ENCODE measurements around the gene ALDH1L1.

The ALDH1L1 gene

GRCh38 chr3:126180477-126181397 is at the start of gene ALDH1L1:
ALDH1L1 (minus strand) TSS chr3:126180586; CDS start chr3:126160979, 19,607 bp downstream.
- H3K36me3 ChIP-seq (ENCODE audit: insufficient read depth, low read length) = no peaks in the 10 kb centered on the region
- H3K4me1 ChIP-seq (ENCODE audit: insufficient read depth, low read length) = no peaks in the 10 kb centered on the region; the same call in 1 of the 2 replicates

GRCh38 chr3:126226374-126226773 is 46.0 kb upstream of the ALDH1L1 start:
- Histone ChIP-seq H3K4me1 (ENCODE audit: insufficient read depth, low read length) (no peaks in the 10 kb centered on the region), H3K9ac (ENCODE audit: low read depth, low read length) (no peak overlapping the region), H3K36me3 (ENCODE audit: insufficient read depth, low read length) (no peaks in the 10 kb centered on the region), H3K9me3 (ENCODE audit: control insufficient read depth, insufficient read depth, low read length) (no peaks in the 10 kb centered on the region; the same call in 1 of the 2 replicates)

More at GRCh38 chr3:126180477-126181397, at the start of gene ALDH1L1:
- no peaks in the 10 kb centered on the region for H3K9me3 ChIP-seq (ENCODE audit: control insufficient read depth, insufficient read depth, low read length)
- H3K9ac ChIP-seq (ENCODE audit: low read depth, low read length) = peak within 1 kb of the TSS; percentile 79

- Histone ChIP-seq H3K36me3 (ENCODE audit: insufficient read depth, low read length) (no peaks in the 10 kb centered on the region), H3K4me1 (ENCODE audit: insufficient read depth, low read length) (no peaks in the 10 kb centered on the region; the same call in 1 of the 2 replicates), H3K9ac (ENCODE audit: low read depth, low read length) (no peak overlapping the region), H3K9me3 (ENCODE audit: control insufficient read depth, insufficient read depth, low read length) (no peaks in the 10 kb centered on the region)
Observed at GRCh38 chr3:126216416-126216815, 36.0 kb upstream of the ALDH1L1 start.

- Histone ChIP-seq H3K4me1 (ENCODE audit: insufficient read depth, low read length) (no peaks in the 10 kb centered on the region; the same call in 1 of the 2 replicates), H3K36me3 (ENCODE audit: insufficient read depth, low read length) (no peaks in the 10 kb centered on the region), H3K9me3 (ENCODE audit: control insufficient read depth, insufficient read depth, low read length) (no peaks in the 10 kb centered on the region), H3K9ac (ENCODE audit: low read depth, low read length) (peak overlapping the region; percentile 62)
Observed at GRCh38 chr3:126213379-126214028, 33.1 kb upstream of the ALDH1L1 start.

- Histone ChIP-seq H3K9ac (ENCODE audit: low read depth, low read length) (peak overlapping the region; percentile 62), H3K4me1 (ENCODE audit: insufficient read depth, low read length) (no peaks in the 10 kb centered on the region; the same call in 1 of the 2 replicates), H3K9me3 (ENCODE audit: control insufficient read depth, insufficient read depth, low read length) (no peaks in the 10 kb centered on the region), H3K36me3 (ENCODE audit: insufficient read depth, low read length) (no peaks in the 10 kb centered on the region)
Observed at GRCh38 chr3:126212620-126213378, 32.4 kb upstream of the ALDH1L1 start.

GRCh38 chr3:126212250-126212619 is 31.8 kb upstream of the ALDH1L1 start:
- no peaks in the 10 kb centered on the region; the same call in 1 of the 2 replicates for H3K4me1 ChIP-seq (ENCODE audit: insufficient read depth, low read length)
- H3K9me3 ChIP-seq (ENCODE audit: control insufficient read depth, insufficient read depth, low read length) = no peaks in the 10 kb centered on the region
- no peaks in the 10 kb centered on the region for H3K36me3 ChIP-seq (ENCODE audit: insufficient read depth, low read length)
- H3K9ac ChIP-seq (ENCODE audit: low read depth, low read length) = peak overlapping the region; percentile 62; the same call in 1 of the 2 replicates

GRCh38 chr3:126211569-126211968 is 31.2 kb upstream of the ALDH1L1 start:
- no peaks in the 10 kb centered on the region; the same call in 1 of the 2 replicates for H3K4me1 ChIP-seq (ENCODE audit: insufficient read depth, low read length)
- H3K36me3 ChIP-seq (ENCODE audit: insufficient read depth, low read length) = no peaks in the 10 kb centered on the region
- H3K9ac ChIP-seq (ENCODE audit: low read depth, low read length) = no peak overlapping the region
- no peaks in the 10 kb centered on the region for H3K9me3 ChIP-seq (ENCODE audit: control insufficient read depth, insufficient read depth, low read length)

- Histone ChIP-seq H3K36me3 (ENCODE audit: insufficient read depth, low read length) (no peaks in the 10 kb centered on the region), H3K4me1 (ENCODE audit: insufficient read depth, low read length) (no peaks in the 10 kb centered on the region; the same call in 1 of the 2 replicates), H3K9ac (ENCODE audit: low read depth, low read length) (no peak overlapping the region), H3K9me3 (ENCODE audit: control insufficient read depth, insufficient read depth, low read length) (no peaks in the 10 kb centered on the region)
Observed at GRCh38 chr3:126210606-126211005, 30.2 kb upstream of the ALDH1L1 start.

GRCh38 chr3:126209741-126210140 is 29.4 kb upstream of the ALDH1L1 start:
- H3K4me1 ChIP-seq (ENCODE audit: insufficient read depth, low read length) = no peaks in the 10 kb centered on the region; the same call in 1 of the 2 replicates
- H3K9me3 ChIP-seq (ENCODE audit: control insufficient read depth, insufficient read depth, low read length) = no peaks in the 10 kb centered on the region
- no peaks in the 10 kb centered on the region for H3K36me3 ChIP-seq (ENCODE audit: insufficient read depth, low read length)
- no peak overlapping the region for H3K9ac ChIP-seq (ENCODE audit: low read depth, low read length)

- Histone ChIP-seq H3K36me3 (ENCODE audit: insufficient read depth, low read length) (no peaks in the 10 kb centered on the region), H3K9me3 (ENCODE audit: control insufficient read depth, insufficient read depth, low read length) (no peaks in the 10 kb centered on the region), H3K9ac (ENCODE audit: low read depth, low read length) (no peak overlapping the region), H3K4me1 (ENCODE audit: insufficient read depth, low read length) (no peaks in the 10 kb centered on the region; the same call in 1 of the 2 replicates)
Observed at GRCh38 chr3:126208606-126209256, 28.3 kb upstream of the ALDH1L1 start.

- H3K9me3 ChIP-seq (ENCODE audit: control insufficient read depth, insufficient read depth, low read length) = no peaks in the 10 kb centered on the region
Observed at GRCh38 chr3:126208182-126208581, 27.8 kb upstream of the ALDH1L1 start.

GRCh38 chr3:126207166-126207565 is 26.8 kb upstream of the ALDH1L1 start:
- Histone ChIP-seq H3K4me1 (ENCODE audit: insufficient read depth, low read length) (no peaks in the 10 kb centered on the region; the same call in 1 of the 2 replicates), H3K36me3 (ENCODE audit: insufficient read depth, low read length) (no peaks in the 10 kb centered on the region), H3K9ac (ENCODE audit: low read depth, low read length) (no peak overlapping the region), H3K9me3 (ENCODE audit: control insufficient read depth, insufficient read depth, low read length) (no peaks in the 10 kb centered on the region)

More at GRCh38 chr3:126208182-126208581, 27.8 kb upstream of the ALDH1L1 start:
- Histone ChIP-seq H3K4me1 (ENCODE audit: insufficient read depth, low read length) (no peaks in the 10 kb centered on the region; the same call in 1 of the 2 replicates), H3K36me3 (ENCODE audit: insufficient read depth, low read length) (no peaks in the 10 kb centered on the region), H3K9ac (ENCODE audit: low read depth, low read length) (no peak overlapping the region)

GRCh38 chr3:126205717-126206655 is 25.6 kb upstream of the ALDH1L1 start:
- H3K9me3 ChIP-seq (ENCODE audit: control insufficient read depth, insufficient read depth, low read length) = no peaks in the 10 kb centered on the region
- H3K9ac ChIP-seq (ENCODE audit: low read depth, low read length) = no peak overlapping the region
- H3K36me3 ChIP-seq (ENCODE audit: insufficient read depth, low read length) = no peaks in the 10 kb centered on the region
- no peaks in the 10 kb centered on the region for H3K4me1 ChIP-seq (ENCODE audit: insufficient read depth, low read length)

Measured in ES-I3 (cell line).